Measurements from ENCODE around the gene DUSP15.
A peak's percentile ranks its signal among the peaks of the same experiment; 100 is the strongest.
"Not testable (repeated sequence)": the region's sequence is repeated elsewhere in the genome, so short reads cannot be mapped to it uniquely, and the experiment has no call there.

The DUSP15 gene

GRCh38 chr20:31869942-31870725, at the start of gene DUSP15, which contains the start of gene TTLL9:
Gene DUSP15, minus strand, starts transcription at chr20:31870527. Its CDS starts 190 bp downstream, at chr20:31870337.
Gene TTLL9, plus strand, starts transcription at chr20:31870634. Its CDS starts 493 bp downstream, at chr20:31871127.
- peak within 1 kb of the TSS; percentile 49 for H3K4me3 ChIP-seq (ENCODE audit: low read length)
- no peak for TF ChIP-seq ZNF274 (IDR thresholded peaks at IDR 0.05; ENCODE audit: low read depth, low read length)

GRCh38 chr20:31919410-31920155, 49.3 kb upstream of the DUSP15 start:
- H3K4me3 ChIP-seq (ENCODE audit: low read length) = no peak overlapping the region
- TF ChIP-seq ZNF274 (IDR thresholded peaks at IDR 0.05; ENCODE audit: low read depth, low read length) = no peak

- no peak for TF ChIP-seq ZNF274 (IDR thresholded peaks at IDR 0.05; ENCODE audit: low read depth, low read length)
- no peak overlapping the region for H3K4me3 ChIP-seq (ENCODE audit: low read length)
These were observed 48.3 kb upstream of the DUSP15 start for GRCh38 chr20:31918466-31919105.

GRCh38 chr20:31917962-31918412, 47.7 kb upstream of the DUSP15 start:
- not testable (repeated sequence) for H3K4me3 ChIP-seq (ENCODE audit: low read length)

GRCh38 chr20:31916708-31917107, 46.4 kb upstream of the DUSP15 start:
- no peak for TF ChIP-seq ZNF274 (IDR thresholded peaks at IDR 0.05; ENCODE audit: low read depth, low read length)
- H3K4me3 ChIP-seq (ENCODE audit: low read length) = no peak overlapping the region

- no peak for TF ChIP-seq ZNF274 (IDR thresholded peaks at IDR 0.05; ENCODE audit: low read depth, low read length)
These were observed 45.4 kb upstream of the DUSP15 start for GRCh38 chr20:31915491-31916280.

GRCh38 chr20:31914170-31914569, 43.8 kb upstream of the DUSP15 start:
- H3K4me3 ChIP-seq (ENCODE audit: low read length) = no peak overlapping the region
- no peak for TF ChIP-seq ZNF274 (IDR thresholded peaks at IDR 0.05; ENCODE audit: low read depth, low read length)

More at GRCh38 chr20:31915491-31916280, 45.4 kb upstream of the DUSP15 start:
- no peak overlapping the region for H3K4me3 ChIP-seq (ENCODE audit: low read length)

GRCh38 chr20:31913431-31914157, 43.3 kb upstream of the DUSP15 start:
- no peak overlapping the region for H3K4me3 ChIP-seq (ENCODE audit: low read length)
- no peak for TF ChIP-seq ZNF274 (IDR thresholded peaks at IDR 0.05; ENCODE audit: low read depth, low read length)

- no peak for TF ChIP-seq ZNF274 (IDR thresholded peaks at IDR 0.05; ENCODE audit: low read depth, low read length)
- H3K4me3 ChIP-seq (ENCODE audit: low read length) = no peak overlapping the region
These were observed 39.9 kb upstream of the DUSP15 start for GRCh38 chr20:31910071-31910803.

- TF ChIP-seq ZNF274 (IDR thresholded peaks at IDR 0.05; ENCODE audit: low read depth, low read length) = no peak
- no peak overlapping the region for H3K4me3 ChIP-seq (ENCODE audit: low read length)
These were observed 39.1 kb upstream of the DUSP15 start for GRCh38 chr20:31909253-31910070.

GRCh38 chr20:31908424-31908823, 38.1 kb upstream of the DUSP15 start:
- TF ChIP-seq ZNF274 (IDR thresholded peaks at IDR 0.05; ENCODE audit: low read depth, low read length) = no peak

GRCh38 chr20:31908016-31908415, 37.7 kb upstream of the DUSP15 start:
- TF ChIP-seq ZNF274 (IDR thresholded peaks at IDR 0.05; ENCODE audit: low read depth, low read length) = no peak
- no peak overlapping the region for H3K4me3 ChIP-seq (ENCODE audit: low read length)

More at GRCh38 chr20:31908424-31908823, 38.1 kb upstream of the DUSP15 start:
- no peak overlapping the region for H3K4me3 ChIP-seq (ENCODE audit: low read length)
